GM19438 (cell line): ENCODE measurements around the gene TNIK.
"Not testable (repeated sequence)": the region's sequence is repeated elsewhere in the genome, so short reads cannot be mapped to it uniquely, and the experiment has no call there.

Experiments
- ATAC-seq: cut with Tn5 transposase; IDR thresholded peaks from one replicate; pipeline ENCODE4 v1.9.1; 2021; ENCODE audit warnings: low read depth; ENCODE audit not compliant: unreplicated experiment

Gene TNIK

DNA sequence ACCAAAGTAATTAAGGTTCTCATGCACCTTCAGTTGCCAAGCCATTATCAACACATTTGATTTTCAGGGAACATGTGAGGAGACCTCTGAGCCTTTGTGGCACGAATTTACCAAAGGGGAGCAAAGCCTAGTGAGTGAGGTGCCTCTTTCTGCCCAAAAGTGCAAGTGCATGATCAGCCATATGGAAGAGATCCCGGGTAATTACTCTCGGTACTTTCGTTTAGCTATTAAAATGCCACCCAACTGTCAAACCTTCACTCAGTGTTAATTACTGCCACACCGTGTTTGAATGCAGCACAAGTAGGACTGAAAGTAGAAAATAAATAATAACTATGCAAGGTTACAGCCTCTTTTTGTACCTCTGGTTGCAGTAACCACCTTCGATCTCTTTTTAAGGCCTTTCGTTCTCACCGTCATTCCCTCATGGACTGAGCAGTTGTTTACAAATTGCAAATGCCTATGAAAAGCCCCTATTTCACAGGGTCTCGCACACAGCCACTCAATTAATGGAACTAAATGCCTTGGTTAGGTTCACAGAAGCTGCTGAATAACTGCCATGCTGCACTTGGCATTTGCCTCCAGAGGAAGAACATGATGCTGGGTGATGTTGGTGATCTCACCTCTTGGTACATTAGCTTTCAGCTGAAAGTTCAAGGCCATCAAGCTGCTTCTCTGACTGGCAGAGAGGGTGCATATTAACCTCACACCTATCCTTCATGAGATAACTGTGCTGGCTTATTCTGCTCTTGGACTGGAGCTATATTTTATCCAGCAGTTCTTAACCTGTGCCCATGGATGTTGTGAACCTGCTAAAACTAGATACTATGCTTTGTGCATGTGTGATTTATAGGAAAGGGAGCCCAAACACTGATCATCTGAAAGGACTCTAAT lies 69.9 kb downstream of the TNIK start:
- no peak for ATAC-seq

- ATAC-seq: no peak
Observed at GRCh38 chr3:171389491-171389890, 70.7 kb downstream of the TNIK start.

- ATAC-seq: no peak
Observed at GRCh38 chr3:171388527-171388926, 71.7 kb downstream of the TNIK start.

- ATAC-seq: no peak
Observed at GRCh38 chr3:171387062-171387461, 73.1 kb downstream of the TNIK start.

DNA sequence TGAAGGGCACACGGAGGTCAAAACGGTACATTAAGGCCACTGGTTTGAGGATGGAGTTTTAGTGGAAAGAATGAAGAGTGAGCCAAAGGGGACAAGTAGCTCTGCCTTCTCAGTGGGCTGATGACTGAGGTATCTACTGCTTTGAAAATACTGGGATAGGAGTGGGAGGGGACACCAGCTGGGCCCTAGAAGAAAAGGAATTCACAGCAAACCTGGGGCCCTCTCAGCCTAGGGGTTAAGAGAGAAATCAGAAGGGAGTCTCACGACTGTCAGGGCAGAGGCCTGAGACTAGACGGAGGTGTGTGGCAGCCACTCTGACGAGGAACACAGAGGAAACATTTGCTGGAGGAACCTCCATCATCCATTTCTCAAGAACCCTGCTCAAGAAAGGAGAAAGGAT lies 75.1 kb downstream of the TNIK start:
- ATAC-seq: no peak

DNA sequence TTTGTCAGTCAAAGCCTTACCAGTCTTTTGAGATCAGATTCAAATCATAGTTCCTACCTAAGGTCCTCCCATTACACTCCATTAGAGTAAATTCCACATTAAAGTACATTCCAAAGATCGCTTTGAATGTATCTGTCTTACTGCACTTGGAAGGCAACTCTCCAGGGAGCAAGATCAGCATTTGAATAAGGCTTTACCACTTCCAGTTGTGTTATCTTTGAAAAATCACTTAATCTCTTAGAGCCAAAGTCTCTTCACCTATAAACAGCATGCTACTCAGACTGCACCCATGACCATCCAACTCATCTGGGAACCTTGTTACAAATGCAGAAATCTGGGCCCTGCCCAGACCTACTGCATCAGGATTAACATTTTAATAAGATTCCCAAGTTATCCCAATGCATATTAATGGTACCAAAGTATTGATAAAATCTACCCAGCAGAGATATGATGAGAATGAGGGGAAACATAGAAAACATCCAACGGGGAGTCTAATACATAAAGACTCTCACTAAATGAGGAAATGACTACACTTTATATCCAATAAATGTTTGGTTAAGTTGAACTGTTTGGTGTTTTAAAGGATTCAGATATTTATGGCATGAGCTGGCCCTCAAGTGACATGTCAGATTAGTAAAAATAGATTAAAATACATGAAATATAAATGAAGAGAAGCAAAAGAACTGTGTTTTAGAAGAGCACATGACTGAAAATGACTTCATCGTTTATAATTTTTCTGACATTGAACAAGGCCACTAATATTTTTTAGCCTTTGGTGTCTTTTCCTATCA lies 75.9 kb downstream of the TNIK start:
- no peak for ATAC-seq

DNA sequence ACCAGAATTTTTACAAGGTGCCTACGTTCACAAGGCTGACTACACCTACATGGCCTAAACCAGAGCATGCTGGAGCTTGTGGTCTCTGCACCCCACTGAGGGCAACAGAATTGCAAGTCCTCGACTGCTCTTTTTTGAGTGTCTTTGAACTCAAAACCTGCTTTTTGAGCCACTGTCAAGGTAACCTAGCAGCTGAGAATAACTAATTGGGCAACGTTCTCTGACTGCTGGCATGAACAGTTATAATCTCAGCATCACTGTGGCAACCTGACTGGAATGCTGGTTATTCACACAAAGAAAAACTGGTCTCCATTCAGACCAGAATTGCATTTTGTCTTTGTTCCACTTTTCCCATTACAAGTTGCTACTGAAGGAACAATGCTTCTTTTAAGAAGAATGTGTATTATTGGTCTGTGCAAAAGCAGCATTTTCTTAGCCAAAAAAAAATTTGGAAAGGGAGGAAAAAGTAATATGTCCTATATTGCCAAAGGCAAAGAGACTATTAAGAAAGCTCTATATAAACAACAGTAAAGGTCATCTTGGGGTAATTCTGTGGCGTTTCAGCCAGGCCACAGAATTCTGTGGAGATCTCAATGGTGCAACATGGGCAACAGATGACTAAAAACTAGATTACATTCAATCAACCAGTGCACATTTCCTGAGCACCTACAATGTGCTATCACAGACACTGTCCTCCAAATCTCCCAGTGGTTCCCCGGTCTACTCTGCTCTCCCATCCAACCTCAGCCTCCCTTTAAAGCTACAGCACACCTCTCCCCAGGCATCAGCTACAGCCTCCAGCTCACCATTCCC lies 76.8 kb downstream of the TNIK start:
- ATAC-seq: no peak

- ATAC-seq: not testable (repeated sequence)
Observed at GRCh38 chr3:171382347-171382746, 77.9 kb downstream of the TNIK start.

GRCh38 chr3:171380711-171381425 lies 79.3 kb downstream of the TNIK start:
- ATAC-seq: no peak

DNA sequence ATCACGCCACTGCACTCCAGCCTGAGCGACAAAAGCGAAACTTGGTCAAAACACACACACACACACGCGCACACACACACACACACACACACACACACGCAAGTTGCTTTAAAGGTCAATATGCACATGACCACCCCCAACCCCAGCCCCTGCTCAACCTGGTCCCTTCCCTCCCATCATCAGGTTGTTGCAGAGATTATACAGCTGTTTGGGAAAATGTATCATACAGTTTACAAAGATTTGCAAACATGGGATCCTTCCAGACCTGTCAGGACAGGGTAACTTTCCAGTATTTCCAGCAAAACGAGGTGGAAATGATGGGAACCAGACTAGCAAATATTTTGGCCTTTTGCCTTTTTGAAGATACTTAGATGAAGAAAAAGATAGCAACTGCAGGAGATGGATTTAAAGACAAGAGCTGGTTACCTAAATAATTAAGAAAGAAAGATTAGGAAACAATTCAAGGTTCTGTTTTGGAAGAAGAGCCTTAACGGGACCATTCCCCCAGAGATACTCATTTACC lies 80.2 kb downstream of the TNIK start:
- no peak for ATAC-seq

GRCh38 chr3:171379281-171379680 lies 80.9 kb downstream of the TNIK start:
- no peak for ATAC-seq

- no peak for ATAC-seq
Observed at GRCh38 chr3:171378586-171378985, 81.6 kb downstream of the TNIK start.

DNA sequence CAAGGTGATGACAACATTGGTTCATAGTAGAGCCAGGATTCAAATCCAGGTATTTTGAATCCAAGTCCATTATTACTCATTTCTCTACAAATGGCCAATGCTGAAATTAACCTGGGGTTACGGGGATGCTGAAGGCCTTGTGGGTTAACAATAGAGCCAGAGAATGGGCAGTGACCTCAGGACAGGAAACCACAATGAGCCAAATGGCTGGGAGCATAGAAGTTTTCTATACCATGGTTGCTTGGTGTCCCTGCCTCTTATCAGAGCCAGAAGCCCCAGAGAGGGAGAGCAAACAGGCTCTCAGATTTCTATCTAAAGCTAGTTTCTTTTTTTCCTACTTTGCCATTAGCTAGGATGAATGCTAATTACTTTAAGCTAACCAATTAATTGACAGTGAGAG lies 82.3 kb downstream of the TNIK start:
- no peak for ATAC-seq

- no peak for ATAC-seq
Observed at GRCh38 chr3:171376596-171376947, 83.6 kb downstream of the TNIK start.

DNA sequence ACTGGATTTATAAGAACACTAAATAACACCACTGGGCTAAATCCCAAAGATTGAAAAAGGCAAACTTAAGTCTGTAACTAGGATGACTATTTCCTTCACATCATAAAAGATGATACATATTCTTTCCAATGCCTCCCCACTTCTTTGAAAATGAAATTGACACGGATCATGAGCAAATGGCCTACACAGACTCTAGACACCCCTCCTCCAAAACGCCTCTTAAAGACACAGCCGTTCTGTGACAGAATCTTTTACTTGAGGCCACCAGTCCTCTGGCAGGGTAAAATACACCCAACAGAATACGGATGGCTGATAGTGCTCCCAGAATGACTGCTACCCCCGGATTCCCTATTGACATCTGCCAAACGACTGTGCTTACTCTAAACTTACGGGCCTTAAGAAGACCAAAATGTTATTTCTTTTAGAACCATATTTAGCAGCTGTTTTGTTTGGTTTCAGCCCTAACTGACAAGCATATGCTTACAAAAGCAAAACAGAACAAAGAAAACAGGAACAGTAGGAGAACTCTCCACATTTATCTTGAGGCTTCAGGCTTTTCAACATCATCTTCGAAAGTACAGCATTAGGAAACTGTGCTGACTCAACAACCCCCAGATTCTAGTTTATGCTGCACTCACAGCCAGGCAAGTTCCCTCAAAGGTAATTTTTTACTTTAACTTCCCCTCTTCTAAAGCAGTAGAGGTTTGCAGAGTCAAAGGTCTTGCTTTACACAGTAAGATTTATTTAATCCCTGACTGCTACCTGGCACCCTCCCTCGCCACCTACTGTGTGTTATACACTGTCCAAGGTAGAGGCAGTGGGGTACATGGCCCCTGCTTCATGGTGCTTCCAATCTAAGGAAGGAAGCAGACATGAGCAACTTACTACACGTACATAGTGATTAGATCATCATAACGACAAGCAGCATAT lies 84.3 kb downstream of the TNIK start:
- ATAC-seq: no peak

GRCh38 chr3:171374661-171375285 lies 85.4 kb downstream of the TNIK start:
- no peak for ATAC-seq

DNA sequence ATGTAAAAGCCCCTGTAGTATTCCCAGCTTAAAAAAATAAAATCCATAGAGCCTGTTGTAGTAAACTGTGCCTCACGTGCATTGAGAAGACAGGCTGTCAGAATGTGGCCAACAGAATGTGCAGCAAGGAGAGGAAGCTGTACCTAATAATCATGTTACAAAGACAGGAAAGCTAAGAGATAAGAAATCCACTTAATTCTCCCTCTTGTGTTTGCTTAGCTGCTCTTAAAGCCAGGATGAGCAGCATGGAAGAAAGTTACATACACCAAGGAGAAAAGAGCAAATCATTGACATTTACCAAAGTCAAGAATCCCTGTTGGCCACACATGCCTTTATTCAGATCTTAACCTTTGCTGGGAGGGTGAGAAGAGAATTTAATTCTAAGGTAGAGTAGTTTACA lies 85.9 kb downstream of the TNIK start:
- ATAC-seq: no peak

DNA sequence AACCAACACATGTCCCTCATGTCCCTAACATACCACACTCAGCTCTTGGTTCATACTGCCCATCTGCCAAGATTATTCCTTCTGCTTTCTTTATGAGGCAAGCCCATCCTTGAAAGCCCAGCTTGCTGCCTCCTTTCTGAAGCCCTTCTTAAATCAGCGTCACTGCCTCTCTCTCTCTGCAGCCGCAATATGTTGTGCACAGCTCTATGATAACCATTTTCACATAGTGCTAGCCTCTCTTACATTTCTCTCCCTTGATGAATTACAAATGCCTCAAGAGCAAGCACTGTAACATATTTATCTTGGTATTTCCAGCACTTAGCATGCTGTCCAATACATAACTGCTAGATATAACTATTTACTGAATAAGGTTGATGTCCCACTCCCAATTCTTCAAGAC lies 86.5 kb downstream of the TNIK start:
- no peak for ATAC-seq

DNA sequence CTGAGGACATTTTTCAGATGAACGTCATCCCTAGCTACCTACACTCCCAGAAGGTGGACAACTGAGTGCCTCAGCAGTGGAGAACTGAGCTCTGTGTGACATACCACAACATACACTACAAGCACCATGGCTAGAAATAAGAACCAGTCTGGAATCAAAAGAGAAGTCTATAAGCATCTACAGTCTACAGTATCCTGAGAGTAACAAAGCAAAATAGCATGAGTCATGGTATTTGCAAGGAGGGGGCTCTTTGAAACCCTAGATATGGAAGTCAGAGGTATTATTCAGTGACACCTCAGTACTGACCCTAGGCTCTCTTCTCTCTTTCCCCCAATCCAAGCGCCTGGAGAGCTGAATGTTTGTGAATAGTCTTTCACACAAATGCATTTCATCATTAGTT lies 87.5 kb downstream of the TNIK start:
- ATAC-seq: no peak
